Naive thymus-derived CD8-positive, alpha-beta T cell (primary cell): ENCODE results near the gene ABHD10. TPM values are rescaled to one million over a fixed set of nuclear protein-coding genes. Genes with fewer than 3 reads are reported as not detected.

Experiments used
- ATAC-seq, 2 donors: fragments of 150-1000 bp; cut with Tn5 transposase in 1 of 2; sonication (Bioruptor Pico), chemical (Tn5 transposase) in 1 of 2; 1 replicate in 1 of 2; 2 replicates in 1 of 2; pipeline ENCODE4 v1.10.0; 2021; ENCODE audit warnings: mild to moderate bottlenecking in 2 of 2, moderate library complexity in 2 of 2
- POLR2A ChIA-PET: fragments of 350-600 bp; sonication (Branson Sonifier 250); formaldehyde crosslinking; loops from one replicate; lab custom pipeline; 2021; ENCODE audit warnings: antibody characterized with exemption; lab: Charles Lee
- DNase-seq, 10 donors: peaks; one replicate each; pipeline versions ENCODE4 v3.0.0 to v3.0.0-alpha.2; 2020 to 2022
- H3K27ac Mint-ChIP-seq, 10 donors: one replicate each; pipeline ENCODE4 v1.8.0; 2020 to 2022; ENCODE audit warnings: mild to moderate bottlenecking in 10 of 10, mixed read lengths in 10 of 10, moderate library complexity in 4 of 10, inconsistent platforms in 1 of 10
- H3K27me3 Mint-ChIP-seq, 5 donors: one replicate each; pipeline ENCODE4 v1.8.0; 2021 to 2022; ENCODE audit warnings: mixed read lengths in 5 of 5
- H3K36me3 Mint-ChIP-seq, 3 donors: one replicate each; pipeline ENCODE4 v1.8.0; 2020 to 2022; ENCODE audit warnings: mixed read lengths in 3 of 3, mild to moderate bottlenecking in 2 of 3, inconsistent platforms in 1 of 3
- H3K4me1 Mint-ChIP-seq, 4 donors: one replicate each; pipeline ENCODE4 v1.8.0; 2021 to 2022; ENCODE audit warnings: mixed read lengths in 4 of 4
- H3K4me3 Mint-ChIP-seq, 10 donors: one replicate each; pipeline ENCODE4 v1.8.0; 2020 to 2022; ENCODE audit warnings: mild to moderate bottlenecking in 10 of 10, mixed read lengths in 10 of 10, moderate library complexity in 6 of 10, inconsistent platforms in 1 of 10
- H3K9me3 Mint-ChIP-seq, 9 donors: one replicate each; pipeline ENCODE4 v1.8.0; 2020 to 2022; ENCODE audit warnings: mixed read lengths in 9 of 9, mild to moderate bottlenecking in 3 of 9, inconsistent platforms in 1 of 9, moderate library complexity in 1 of 9
- polyA plus RNA-seq, 3 donors: library from polyadenylated mRNA; unstranded; fragments of 300-500 nt; fragmentation: Illumina TruSeq; gene quantifications; one replicate each; pipeline ENCODE4 v1.2.3, GENCODE V29; 2021
- total RNA-seq, 8 experiments: library from RNA in 2 of 8; stranded (reverse) in 2 of 8; gene quantifications; one replicate each; pipeline ENCODE4 v1.2.3 and lab custom pipeline; 2021 to 2026

The ABHD10 gene
- total and polyA plus RNA-seq, 5 experiments from 2014 or later, result 31.3 to 40.9 (median 39.2) TPM

DNA sequence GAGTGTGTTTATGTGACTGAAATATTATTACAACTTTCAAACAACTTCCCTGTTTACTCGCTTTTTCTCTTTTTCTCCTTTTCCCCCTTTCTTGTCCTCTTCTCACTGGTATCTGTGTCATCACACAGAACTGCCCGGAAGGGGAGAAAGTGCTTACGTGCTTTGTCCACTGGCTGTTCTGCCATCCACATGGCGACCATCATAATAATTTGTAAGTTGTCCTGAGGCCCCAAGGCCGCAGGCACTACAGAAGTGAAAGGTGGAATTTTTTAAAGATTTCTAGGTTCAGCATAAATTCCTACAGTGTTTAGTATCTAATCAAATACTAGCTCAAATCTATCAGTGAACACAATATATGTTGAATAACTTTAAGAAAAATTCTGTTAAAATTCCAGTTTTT lies 26.7 kb upstream of the ABHD10 start:
- Mint-ChIP-seq H3K36me3 (no peaks in the 10 kb centered on the region), H3K27ac (no peak overlapping the region)
- POLR2A ChIA-PET, result no interaction called here

DNA sequence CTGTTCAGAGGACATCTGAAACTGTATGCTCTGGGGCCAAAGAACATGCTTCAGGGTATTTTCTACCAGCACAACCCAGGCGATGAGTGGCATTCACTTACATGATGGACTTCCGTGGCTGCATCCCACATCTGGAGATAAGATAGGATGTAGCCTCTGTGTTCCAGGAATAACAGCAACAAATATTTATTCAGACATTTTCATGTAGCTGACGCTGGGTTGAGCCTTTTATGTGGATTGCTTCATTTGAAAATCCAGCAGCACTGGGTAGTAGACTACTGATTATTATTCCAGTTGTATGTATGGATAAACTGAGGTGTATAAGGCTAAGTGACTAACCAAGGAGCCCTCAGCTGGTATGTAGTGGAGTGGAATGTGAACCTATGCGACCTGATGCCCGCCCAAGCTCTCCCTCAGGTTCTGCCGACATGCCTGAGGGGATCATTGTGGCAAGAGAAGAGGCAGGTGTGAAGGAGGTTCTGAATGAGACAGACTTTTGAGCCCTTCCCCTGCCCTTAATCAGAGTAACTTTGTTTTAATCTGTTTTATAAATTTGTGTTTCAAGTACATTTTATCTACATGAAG lies 25.9 kb upstream of the ABHD10 start:
- Mint-ChIP-seq H3K4me3 (no peak overlapping the region), H3K36me3 (no peaks in the 10 kb centered on the region), H3K27ac (no peak overlapping the region), H3K4me1 (no peaks in the 10 kb centered on the region), H3K27me3 (no peaks in the 10 kb centered on the region), H3K9me3 (no peaks in the 10 kb centered on the region)
- DNase-seq, result no peak
- POLR2A ChIA-PET, result no interaction called here
- ATAC-seq, result no peak

More for the DNA sequence above, 26.7 kb upstream of the ABHD10 start:
- no peaks in the 10 kb centered on the region for H3K9me3 Mint-ChIP-seq
- ATAC-seq (no peak), DNase-seq (no peak)
- H3K4me3 Mint-ChIP-seq, result no peak overlapping the region
- no peaks in the 10 kb centered on the region for H3K27me3 Mint-ChIP-seq
- H3K4me1 Mint-ChIP-seq, result no peaks in the 10 kb centered on the region

DNA sequence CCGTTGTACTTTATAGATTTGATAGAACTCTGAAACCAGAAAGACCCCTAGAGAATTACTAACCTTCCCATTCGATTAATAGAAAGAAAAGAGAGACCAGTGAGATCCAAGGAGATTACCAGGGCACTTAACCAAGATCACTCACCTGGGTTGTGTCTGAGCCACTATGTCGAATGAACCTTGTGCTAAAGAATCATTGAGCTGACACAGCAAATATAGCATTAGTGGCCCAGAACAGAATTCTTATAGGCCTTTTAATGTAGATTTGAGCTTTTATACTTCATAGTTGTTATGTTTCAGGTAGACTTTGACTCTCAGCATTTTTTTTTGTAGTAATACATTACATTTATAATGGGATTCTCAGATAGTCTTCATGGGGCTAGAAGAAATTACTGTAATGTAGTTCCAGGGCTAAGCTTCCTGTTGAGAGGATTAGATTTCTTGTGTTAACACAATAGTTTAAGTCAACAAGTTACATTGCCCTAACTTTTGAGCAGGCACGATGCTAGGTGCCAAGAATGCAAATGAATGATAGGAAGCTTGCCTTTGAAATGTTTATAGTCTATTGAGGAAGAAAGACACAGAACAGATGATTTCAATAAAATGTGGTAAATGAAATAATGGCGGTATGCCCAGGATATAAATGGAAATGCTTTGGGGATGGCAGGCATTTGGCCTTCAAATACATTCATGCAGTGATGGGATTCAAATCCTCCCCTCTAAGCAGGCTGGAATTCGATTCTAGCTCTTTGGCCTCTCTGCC lies 24.4 kb upstream of the ABHD10 start:
- H3K9me3 Mint-ChIP-seq, result no peaks in the 10 kb centered on the region
- no peak for DNase-seq
- no peak for ATAC-seq
- POLR2A ChIA-PET, result no interaction called here
- no peaks in the 10 kb centered on the region for H3K36me3 Mint-ChIP-seq
- H3K4me3 Mint-ChIP-seq, result no peak overlapping the region
- H3K27ac Mint-ChIP-seq, result no peak overlapping the region
- H3K27me3 Mint-ChIP-seq, result no peaks in the 10 kb centered on the region
- H3K4me1 Mint-ChIP-seq, result no peaks in the 10 kb centered on the region

DNA sequence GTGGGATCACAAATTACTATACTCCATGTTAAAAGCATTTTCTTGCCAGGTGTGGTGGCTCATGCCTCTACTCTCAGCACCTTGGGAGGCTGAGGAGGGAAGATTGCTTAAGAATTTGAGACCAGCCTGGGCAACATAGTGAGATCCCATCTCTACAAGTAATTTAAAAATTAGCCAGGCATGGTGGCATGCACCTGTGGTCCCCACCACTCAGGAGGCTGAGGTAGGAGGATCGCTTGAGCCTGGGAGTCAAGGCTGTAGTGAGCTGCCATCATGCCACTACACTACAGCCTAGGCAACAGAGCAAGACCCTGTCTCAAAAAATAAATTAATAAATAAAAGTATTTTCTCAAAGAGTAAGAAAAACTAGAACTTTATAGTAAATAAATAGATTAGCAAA lies 22.9 kb upstream of the ABHD10 start:
- Mint-ChIP-seq H3K9me3 (no peaks in the 10 kb centered on the region), H3K36me3 (no peaks in the 10 kb centered on the region), H3K27me3 (no peaks in the 10 kb centered on the region), H3K4me3 (no peak overlapping the region), H3K4me1 (no peaks in the 10 kb centered on the region), H3K27ac (no peak overlapping the region)
- no peak for ATAC-seq
- POLR2A ChIA-PET, result no interaction called here
- DNase-seq, result no peak

DNA sequence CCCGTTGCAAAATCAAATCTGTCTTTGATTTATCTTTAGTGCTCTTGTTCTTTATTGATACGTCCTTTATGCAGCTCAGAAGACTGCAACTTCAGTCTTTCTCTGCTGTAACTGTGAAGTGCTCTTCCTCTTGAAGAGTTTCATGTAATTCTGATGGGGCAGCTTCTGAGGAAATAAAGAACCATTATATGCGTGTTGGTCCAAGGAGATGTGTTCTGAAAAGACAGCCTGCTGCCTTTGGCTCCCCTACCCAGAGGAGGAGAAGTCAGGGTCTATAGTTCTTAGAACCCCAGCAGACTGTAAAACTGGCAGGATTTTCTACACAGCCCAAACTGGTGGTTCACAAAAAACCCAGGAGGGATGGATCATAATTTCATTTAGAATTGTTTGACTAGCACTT lies 22.4 kb upstream of the ABHD10 start:
- H3K27me3 Mint-ChIP-seq, result no peaks in the 10 kb centered on the region
- POLR2A ChIA-PET, result no interaction called here
- H3K27ac Mint-ChIP-seq, result no peak overlapping the region
- no peak for DNase-seq
- no peak for ATAC-seq
- H3K36me3 Mint-ChIP-seq, result no peaks in the 10 kb centered on the region
- H3K4me3 Mint-ChIP-seq, result no peak overlapping the region
- H3K9me3 Mint-ChIP-seq, result no peaks in the 10 kb centered on the region
- no peaks in the 10 kb centered on the region for H3K4me1 Mint-ChIP-seq

DNA sequence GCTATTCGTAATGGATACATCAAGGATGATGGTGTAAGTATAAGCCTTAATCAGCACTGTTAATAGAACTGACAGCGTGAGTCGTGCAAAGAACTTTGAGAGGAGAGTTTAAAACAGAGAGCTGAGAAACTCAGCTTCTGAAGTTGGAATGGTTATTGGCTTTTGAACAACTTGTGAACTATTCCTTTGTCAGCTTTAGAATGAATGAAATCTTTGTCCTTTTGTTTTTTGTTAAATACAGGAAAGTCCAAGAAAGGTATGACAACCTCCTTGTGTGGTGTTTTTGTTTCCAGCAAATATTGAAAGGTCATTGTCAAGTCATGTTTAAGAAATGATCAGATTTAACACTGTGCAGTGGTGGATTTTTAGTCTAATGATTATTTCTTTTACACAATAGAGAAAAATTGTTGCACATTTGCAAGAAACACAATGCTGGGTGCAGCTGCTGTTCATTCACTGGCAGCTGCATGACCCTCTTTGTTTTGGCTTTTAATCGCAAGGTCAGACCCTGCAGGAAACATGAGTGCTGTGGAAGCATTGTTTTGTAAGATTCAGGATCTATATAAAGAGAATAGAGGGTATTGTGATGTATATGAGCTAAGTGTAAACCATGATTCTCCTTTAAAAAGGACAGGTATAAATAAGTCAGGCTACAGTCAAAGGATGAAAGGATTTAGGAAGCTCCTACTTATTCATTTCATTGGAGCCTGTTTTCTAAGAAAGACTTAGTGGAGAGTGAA lies 21.7 kb upstream of the ABHD10 start:
- POLR2A ChIA-PET, result no interaction called here
- no peak overlapping the region for H3K4me3 Mint-ChIP-seq
- DNase-seq, result no peak
- no peaks in the 10 kb centered on the region for H3K36me3 Mint-ChIP-seq
- H3K4me1 Mint-ChIP-seq, result no peaks in the 10 kb centered on the region
- no peaks in the 10 kb centered on the region for H3K27me3 Mint-ChIP-seq
- ATAC-seq, result no peak
- no peaks in the 10 kb centered on the region for H3K9me3 Mint-ChIP-seq
- H3K27ac Mint-ChIP-seq, result no peak overlapping the region

DNA sequence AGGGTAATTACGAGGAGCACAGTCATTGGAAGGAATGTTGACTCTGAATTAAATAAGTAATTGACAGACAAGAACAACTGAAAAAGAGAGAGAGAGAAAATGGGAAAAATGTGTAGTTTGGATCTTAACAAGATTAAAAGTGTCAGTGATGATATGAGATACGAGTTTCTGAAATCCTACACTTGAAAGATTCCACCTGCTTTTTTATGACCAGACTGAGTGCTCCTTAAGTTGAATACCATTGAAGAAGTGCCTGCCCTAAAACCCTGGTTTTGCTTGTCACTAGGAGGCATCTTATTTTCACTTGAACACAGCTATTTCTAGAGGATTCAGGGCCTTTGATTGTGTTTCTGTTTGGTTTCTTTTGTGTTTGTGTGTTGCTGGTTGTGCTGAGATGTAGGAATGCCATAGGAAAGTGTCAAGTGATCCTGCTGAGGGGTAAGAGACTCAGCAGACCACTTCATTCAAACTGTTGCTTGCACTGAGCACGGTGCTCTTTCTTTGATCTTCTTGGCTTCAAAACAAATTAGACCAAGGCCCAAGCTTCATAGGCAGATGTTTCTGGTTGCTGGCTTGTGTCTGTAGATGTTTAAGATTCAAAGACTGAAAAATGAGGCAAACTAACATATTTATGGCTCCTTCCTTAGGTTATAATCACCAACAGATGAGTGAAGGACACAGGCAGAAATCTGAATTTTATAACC lies 17.2 kb upstream of the ABHD10 start:
- H3K9me3 Mint-ChIP-seq, result no peaks in the 10 kb centered on the region
- POLR2A ChIA-PET, result interaction anchor here (0.7 kb wide), 1 partner anchor 96 kb away, joined by 4 read pairs; no protein-coding TSS in a partner anchor
- H3K36me3 Mint-ChIP-seq, result no peaks in the 10 kb centered on the region
- no peaks in the 10 kb centered on the region for H3K4me1 Mint-ChIP-seq
- no peaks in the 10 kb centered on the region for H3K27me3 Mint-ChIP-seq
- peak overlapping the region in 2 of 10 donors; percentile 10 to 22 for H3K27ac Mint-ChIP-seq
- no peak for DNase-seq
- no peak overlapping the region for H3K4me3 Mint-ChIP-seq
- no peak for ATAC-seq

DNA sequence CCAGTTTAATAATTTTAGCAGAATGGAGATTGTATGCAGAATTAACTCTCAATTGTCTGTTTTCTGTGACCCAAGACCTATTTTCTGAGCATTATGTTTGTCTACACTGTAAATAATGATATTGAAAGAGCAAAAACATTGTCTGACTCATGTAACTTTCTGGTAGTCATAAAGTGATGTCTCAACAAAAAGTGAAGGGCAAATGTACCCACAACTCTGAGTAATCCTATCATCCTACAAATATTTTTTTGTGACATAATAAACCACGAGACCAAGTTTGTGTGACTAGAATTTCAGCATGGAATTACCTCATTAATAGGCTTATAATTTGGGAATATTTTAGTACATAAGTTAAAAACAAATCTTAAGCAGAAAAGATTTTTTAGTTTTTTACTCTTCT lies 15.4 kb upstream of the ABHD10 start:
- Mint-ChIP-seq H3K4me1 (peaks cover 2 to 11% (median 3%) of the 10 kb centered on the region in 4 donors), H3K4me3 (no peak overlapping the region), H3K27me3 (no peaks in the 10 kb centered on the region), H3K9me3 (no peaks in the 10 kb centered on the region), H3K27ac (no peak overlapping the region), H3K36me3 (no peaks in the 10 kb centered on the region)
- DNase-seq, result no peak
- ATAC-seq, result no peak
- POLR2A ChIA-PET, result no interaction called here

DNA sequence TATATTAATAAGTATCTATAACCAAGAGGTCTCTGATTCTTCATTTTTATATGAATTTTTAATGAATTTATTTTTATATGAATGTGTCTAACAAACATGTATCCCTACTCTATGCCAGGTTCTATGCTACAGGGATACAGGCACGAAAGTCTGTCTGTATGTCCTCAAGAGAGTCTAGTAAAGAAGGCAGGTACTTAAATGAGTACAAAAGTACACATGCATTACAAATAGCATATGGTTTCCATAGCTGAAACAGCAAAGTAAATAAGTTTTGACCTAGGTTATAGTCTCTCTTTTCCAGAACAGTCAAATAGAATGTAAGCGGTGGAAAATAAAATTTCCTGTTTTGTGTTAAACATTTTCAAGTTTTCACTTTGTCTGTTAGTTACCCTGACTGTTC lies 13.3 kb upstream of the ABHD10 start:
- peaks cover 2 to 11% (median 3%) of the 10 kb centered on the region in 4 donors for H3K4me1 Mint-ChIP-seq
- H3K36me3 Mint-ChIP-seq, result no peaks in the 10 kb centered on the region
- H3K27ac Mint-ChIP-seq, result no peak overlapping the region
- no peak overlapping the region for H3K4me3 Mint-ChIP-seq
- POLR2A ChIA-PET, result interaction anchor here (1.0 kb wide), 1 partner anchor 244 kb away, joined by 3 read pairs; no protein-coding TSS in a partner anchor
- H3K9me3 Mint-ChIP-seq, result no peaks in the 10 kb centered on the region
- H3K27me3 Mint-ChIP-seq, result no peaks in the 10 kb centered on the region
- DNase-seq, result no peak
- ATAC-seq, result no peak

DNA sequence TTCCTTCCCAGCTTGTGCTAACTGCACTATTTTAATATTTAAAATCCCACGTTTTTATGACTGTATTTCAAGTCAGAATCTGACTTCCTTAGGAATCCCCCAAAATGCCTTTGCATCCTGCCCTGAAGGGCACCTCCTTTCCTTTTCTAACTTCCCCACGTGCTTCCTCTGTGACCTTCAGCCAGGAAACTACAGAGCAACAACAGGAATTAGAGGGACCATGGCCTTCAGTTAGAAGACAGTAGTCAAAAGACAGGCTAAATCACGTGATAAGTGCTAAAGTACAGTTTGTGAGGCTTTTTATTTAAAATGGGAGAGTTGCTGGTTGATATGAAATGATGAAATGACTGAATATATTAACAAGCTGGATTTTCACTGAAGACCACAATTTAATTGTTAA lies 11.8 kb upstream of the ABHD10 start:
- no peak overlapping the region for H3K4me3 Mint-ChIP-seq
- H3K27me3 Mint-ChIP-seq, result no peaks in the 10 kb centered on the region
- peaks cover 2 to 11% (median 3%) of the 10 kb centered on the region in 4 donors for H3K4me1 Mint-ChIP-seq
- H3K36me3 Mint-ChIP-seq, result no peaks in the 10 kb centered on the region
- POLR2A ChIA-PET, result interaction anchor here (1.1 to 1.7 kb wide), 2 partner anchors 12 to 250 kb away, joined by 4 to 5 read pairs; partner anchors contain the start of gene ABHD10
- peak overlapping the region in 1 of 10 donors; percentile 81 for H3K27ac Mint-ChIP-seq
- no peak for ATAC-seq
- no peak for DNase-seq
- no peaks in the 10 kb centered on the region for H3K9me3 Mint-ChIP-seq

DNA sequence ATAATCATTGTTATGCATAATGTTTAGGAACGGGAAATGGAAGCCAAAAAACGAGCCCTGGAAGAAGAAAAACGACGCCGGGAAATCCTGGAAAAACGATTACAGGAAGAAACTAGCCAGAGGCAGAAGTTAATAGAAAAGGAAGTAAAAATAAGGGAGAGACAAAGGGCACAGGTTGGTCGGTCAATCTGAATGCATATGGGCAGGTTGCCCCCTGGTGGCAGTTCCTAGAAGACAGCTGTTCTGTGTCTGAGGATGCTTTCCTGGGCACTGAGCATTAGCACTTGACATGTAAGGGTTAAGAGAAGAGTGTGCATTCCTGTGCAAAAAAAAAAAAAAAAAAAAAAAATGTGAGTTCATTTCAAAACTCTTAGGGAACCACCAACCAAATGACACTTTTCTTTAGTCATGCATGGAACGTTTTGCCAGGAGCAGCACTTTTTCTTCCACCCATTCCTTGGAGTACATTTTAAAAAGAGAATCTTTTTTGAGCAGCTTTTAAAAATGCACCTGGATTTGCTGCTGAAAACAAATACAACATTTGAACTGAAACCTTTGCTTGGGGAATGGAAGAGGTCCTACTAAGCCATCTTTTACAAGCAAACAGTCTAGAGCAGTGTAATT lies 11.1 kb upstream of the ABHD10 start:
- Mint-ChIP-seq H3K4me1 (peaks cover 2 to 11% (median 3%) of the 10 kb centered on the region in 4 donors), H3K27me3 (no peaks in the 10 kb centered on the region), H3K36me3 (no peaks in the 10 kb centered on the region)

More for the DNA sequence above, 11.1 kb upstream of the ABHD10 start:
- ATAC-seq (peak; percentile 74 to 90), DNase-seq (peak; percentile 58 to 89 (median 72))
- Mint-ChIP-seq H3K4me3 (no peak overlapping the region), H3K9me3 (no peaks in the 10 kb centered on the region), H3K27ac (peak overlapping the region in 2 of 10 donors; percentile 17 to 52)
- POLR2A ChIA-PET, result interaction anchor here (1.1 to 1.7 kb wide), 2 partner anchors 11 to 250 kb away, joined by 4 to 5 read pairs; partner anchors contain the start of gene ABHD10
